Esophagus squamous epithelium (tissue), 5 donors: ENCODE data around the gene GTF2IRD1. TPM values are rescaled to one million over a fixed set of nuclear protein-coding genes. Genes with fewer than 3 reads are reported as not detected.

Experiments used
- DNase-seq: peaks from one replicate; lab custom pipeline; 2025; lab: John Stamatoyannopoulos, UW
- H3K27ac ChIP-seq, 4 donors: fragments of 200-600 bp; sonication (generic); one replicate each; pipeline ENCODE4 v1.5.1; 2016 to 2019; ENCODE audit warnings: mild to moderate bottlenecking in 1 of 4
- H3K27me3 ChIP-seq, 4 donors: fragments of 200-600 bp; sonication (generic); 1 replicate in 3 of 4; 2 replicates in 1 of 4; pipeline versions ENCODE4 v1.5.1 to v1.6.0; 2017 to 2021; ENCODE audit warnings: antibody characterized with exemption in 1 of 4
- H3K36me3 ChIP-seq, 3 donors: fragments of 200-600 bp; sonication (generic); one replicate each; pipeline ENCODE4 v1.5.1; 2016 to 2019
- H3K4me1 ChIP-seq, 3 donors: fragments of 200-600 bp; sonication (generic); one replicate each; pipeline ENCODE4 v1.5.1; 2017 to 2019
- H3K4me3 ChIP-seq, 4 donors: fragments of 200-600 bp; sonication (generic); 1 replicate in 3 of 4; 2 replicates in 1 of 4; pipeline ENCODE4 v1.5.1; 2016 to 2019; ENCODE audit warnings: mild to moderate bottlenecking in 2 of 4, moderate library complexity in 1 of 4
- H3K9me3 ChIP-seq, 3 donors: fragments of 200-600 bp; sonication (generic); one replicate each; pipeline ENCODE4 v1.5.1; 2016 to 2019
- POLR2A ChIP-seq, 4 donors: fragments of 450-650 bp; IDR thresholded peaks; one replicate each; pipeline ENCODE4 v1.6.1; 2017; ENCODE audit warnings: antibody characterized with exemption in 4 of 4, mild to moderate bottlenecking in 4 of 4, moderate library complexity in 3 of 4
- WGBS, 2 donors: methylation state at CpG; one replicate each; pipeline ENCODE4 v1.1.5; 2018; 5-methylcytosine and 5-hydroxymethylcytosine counted together
- intact Hi-C: fragments of 100-400 bp; cut with DNase I; formaldehyde crosslinking; loops from one replicate; pipeline ENCODE4 v1.15.0; 2022
- total RNA-seq, 4 donors: library from RNA; depleted of rRNA; stranded (reverse); fragments of >200 nt; gene quantifications; one replicate each; pipeline ENCODE4 v1.1.0, GENCODE V29; 2016
- TF ChIP-seq, protein P1 (sequence below), 6 experiments: fragments of 450-650 bp in 4 of 6; fragments of 200-600 bp in 2 of 6; sonication (generic) in 2 of 6; IDR thresholded peaks; one replicate each; pipeline ENCODE4 v1.5.1; 2016 to 2019; ENCODE audit warnings: antibody characterized with exemption in 6 of 6, mild to moderate bottlenecking in 4 of 6, moderate library complexity in 4 of 6
- donor health status: DM: yes; HTN: yes; CAD: no.

Gene GTF2IRD1
- total RNA-seq, 4 donors from 2014 or later = 26.8 to 35.6 (median 28.5) TPM

DNA sequence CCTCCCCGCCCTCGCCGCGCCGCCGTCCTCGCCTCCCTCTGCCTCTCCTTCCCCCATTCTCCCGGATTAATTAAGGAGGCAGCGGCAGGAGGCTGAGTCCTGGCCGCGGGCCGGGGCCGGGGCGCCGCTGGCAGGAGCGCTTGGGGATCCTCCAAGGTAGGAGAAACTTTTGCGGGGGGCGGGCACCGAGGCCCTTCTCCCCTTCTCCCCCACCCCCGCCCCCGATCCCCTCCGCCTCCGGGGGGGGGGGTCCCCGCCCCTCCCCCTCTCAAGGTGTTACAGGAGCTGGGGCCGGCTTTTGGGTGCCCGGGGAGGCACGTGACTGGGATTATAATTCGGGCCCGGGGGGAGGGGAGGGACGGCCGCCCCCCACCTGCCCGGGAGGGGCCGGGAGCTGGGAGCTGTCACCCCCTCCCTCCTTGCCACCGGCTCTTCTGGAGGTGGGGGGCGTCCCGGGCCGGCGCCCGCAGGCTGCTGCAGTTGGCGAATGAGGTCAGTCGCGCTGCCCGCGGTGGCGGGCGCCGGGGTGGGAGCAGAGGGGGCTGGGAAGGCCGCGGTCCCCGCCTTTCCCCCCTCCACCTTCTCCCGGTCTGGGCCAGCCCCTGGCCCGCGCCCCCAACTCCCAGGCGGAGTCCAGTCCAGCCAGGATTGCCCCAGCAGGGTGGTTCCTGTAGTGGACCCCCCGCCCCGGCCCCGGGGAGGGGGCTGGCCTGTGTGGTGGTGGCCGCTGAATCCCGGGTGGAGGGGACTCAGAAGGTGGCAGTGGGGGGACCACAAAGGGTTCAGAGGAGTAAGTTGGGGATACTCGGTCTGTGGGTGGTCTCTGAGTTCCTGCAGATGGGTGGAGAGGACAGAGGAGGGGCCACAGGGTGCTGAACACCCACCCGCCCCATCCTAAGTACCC, 567 bp downstream of the GTF2IRD1 start:
- WGBS, 2 donors = 20% methylated on average over 1 of the region's 61 CpGs; no CpG with 5 or more reads in 1 of the 2 donors
- H3K27me3 ChIP-seq = no peaks in the 10 kb centered on the region
- H3K9me3 ChIP-seq = no peaks in the 10 kb centered on the region
- H3K36me3 ChIP-seq = peaks cover 0 to 4% (median 0%) of the 10 kb centered on the region in 3 donors
- H3K27ac ChIP-seq = peak overlapping the region; percentile 96 to 98 (median 96)
- intact Hi-C loops = no loop called here
- H3K4me3 ChIP-seq = peak overlapping the region; percentile 80 to 96 (median 90)
- no peak for DNase-seq
- TF ChIP-seq, protein P1, sequence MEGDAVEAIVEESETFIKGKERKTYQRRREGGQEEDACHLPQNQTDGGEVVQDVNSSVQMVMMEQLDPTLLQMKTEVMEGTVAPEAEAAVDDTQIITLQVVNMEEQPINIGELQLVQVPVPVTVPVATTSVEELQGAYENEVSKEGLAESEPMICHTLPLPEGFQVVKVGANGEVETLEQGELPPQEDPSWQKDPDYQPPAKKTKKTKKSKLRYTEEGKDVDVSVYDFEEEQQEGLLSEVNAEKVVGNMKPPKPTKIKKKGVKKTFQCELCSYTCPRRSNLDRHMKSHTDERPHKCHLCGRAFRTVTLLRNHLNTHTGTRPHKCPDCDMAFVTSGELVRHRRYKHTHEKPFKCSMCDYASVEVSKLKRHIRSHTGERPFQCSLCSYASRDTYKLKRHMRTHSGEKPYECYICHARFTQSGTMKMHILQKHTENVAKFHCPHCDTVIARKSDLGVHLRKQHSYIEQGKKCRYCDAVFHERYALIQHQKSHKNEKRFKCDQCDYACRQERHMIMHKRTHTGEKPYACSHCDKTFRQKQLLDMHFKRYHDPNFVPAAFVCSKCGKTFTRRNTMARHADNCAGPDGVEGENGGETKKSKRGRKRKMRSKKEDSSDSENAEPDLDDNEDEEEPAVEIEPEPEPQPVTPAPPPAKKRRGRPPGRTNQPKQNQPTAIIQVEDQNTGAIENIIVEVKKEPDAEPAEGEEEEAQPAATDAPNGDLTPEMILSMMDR (IDR thresholded peaks at IDR 0.05) = no peak
- no peak for TF ChIP-seq POLR2A (IDR thresholded peaks at IDR 0.05)
- H3K4me1 ChIP-seq = peaks cover 18 to 71% (median 22%) of the 10 kb centered on the region in 3 donors

DNA sequence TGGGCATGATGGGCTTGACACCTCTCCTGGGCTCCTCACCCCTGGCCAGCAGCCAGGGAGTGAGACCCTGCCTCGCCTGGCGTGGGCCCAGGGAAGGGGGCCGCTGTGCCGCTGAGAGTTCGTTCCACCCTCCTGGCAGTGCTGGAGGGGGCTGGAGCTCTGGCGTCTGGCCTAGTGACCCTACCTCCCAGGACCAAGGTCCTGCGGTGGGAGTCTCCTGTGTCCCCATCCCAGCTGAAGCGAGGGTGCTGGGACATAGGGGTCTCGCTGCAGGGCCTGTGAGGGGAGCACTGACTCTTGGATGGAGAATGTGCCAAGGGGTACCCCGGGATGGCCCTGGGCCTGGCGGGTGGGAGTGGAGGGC, 1.2 kb downstream of the GTF2IRD1 start:
- intact Hi-C loops = no loop called here
- no peak for TF ChIP-seq POLR2A (IDR thresholded peaks at IDR 0.05)
- TF ChIP-seq, protein P1 (IDR thresholded peaks at IDR 0.05) = no peak
- Histone ChIP-seq H3K27ac (peak overlapping the region; percentile 96 to 98 (median 96)), H3K9me3 (no peaks in the 10 kb centered on the region), H3K27me3 (no peaks in the 10 kb centered on the region), H3K4me1 (peaks cover 18 to 77% (median 22%) of the 10 kb centered on the region in 3 donors), H3K36me3 (peaks cover 0 to 4% (median 0%) of the 10 kb centered on the region in 3 donors), H3K4me3 (peak overlapping the region; percentile 80 to 96 (median 90))
- 66 to 74% methylated on average over 4 to 7 of the region's 11 CpGs for WGBS, 2 donors
- no peak for DNase-seq

DNA sequence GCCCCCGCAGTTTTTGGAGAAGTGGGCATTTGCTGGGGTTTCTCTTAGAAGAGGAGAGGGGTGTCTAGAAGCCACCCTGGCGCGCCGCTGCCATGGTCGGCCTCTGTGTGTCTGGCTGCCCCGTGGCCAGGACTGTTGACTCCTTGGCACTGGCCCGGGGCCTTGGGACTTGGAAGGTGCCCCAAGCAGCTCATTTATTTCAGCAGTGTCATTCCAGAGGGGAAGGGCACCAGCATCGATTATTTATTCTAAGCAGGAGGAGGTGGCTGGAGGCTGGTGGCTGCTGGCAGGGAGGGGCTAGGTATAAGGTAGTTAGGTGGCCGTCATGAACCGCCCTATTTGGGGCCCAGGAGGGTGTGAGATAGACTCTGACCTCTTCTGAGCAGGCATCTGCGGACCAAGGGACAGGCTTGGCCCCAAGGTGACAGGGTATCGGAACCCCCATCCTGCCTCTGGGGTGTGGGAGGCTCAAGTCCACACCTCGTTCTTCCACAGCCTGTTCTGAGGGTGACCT, 1.6 kb downstream of the GTF2IRD1 start:
- Histone ChIP-seq H3K36me3 (peaks cover 0 to 5% (median 0%) of the 10 kb centered on the region in 3 donors), H3K9me3 (no peaks in the 10 kb centered on the region), H3K4me1 (peaks cover 18 to 78% (median 22%) of the 10 kb centered on the region in 3 donors), H3K4me3 (peak overlapping the region; percentile 80 to 96 (median 90)), H3K27ac (peak overlapping the region; percentile 96 to 98 (median 96)), H3K27me3 (no peaks in the 10 kb centered on the region)
- no peak for TF ChIP-seq POLR2A (IDR thresholded peaks at IDR 0.05)
- TF ChIP-seq, protein P1 (IDR thresholded peaks at IDR 0.05) = no peak
- WGBS, 2 donors = 50 to 76% methylated on average over 1 to 5 of the region's 13 CpGs
- no peak for DNase-seq
- intact Hi-C loops = no loop called here

DNA sequence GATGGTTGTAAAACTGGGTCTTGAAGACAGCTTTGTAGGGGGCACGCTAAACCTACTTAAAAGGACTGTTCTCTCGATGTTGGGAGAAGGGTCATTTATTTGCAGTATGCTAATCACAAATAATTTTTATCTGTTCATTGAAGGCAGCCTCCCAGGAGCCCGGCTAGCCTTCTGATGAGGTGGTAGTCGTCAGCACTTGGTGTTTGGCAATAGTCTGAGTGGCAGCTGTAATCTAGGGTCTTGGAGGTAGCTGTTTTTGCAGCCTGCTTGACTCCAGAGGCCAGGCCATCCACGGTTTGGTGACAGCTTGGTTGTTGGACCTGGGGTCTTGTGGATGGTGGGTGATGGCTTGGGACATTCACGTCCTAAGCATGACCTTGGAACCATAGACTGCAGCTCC, 2.2 kb downstream of the GTF2IRD1 start:
- TF ChIP-seq, protein P1 (IDR thresholded peaks at IDR 0.05) = no peak
- TF ChIP-seq POLR2A (IDR thresholded peaks at IDR 0.05) = no peak
- Histone ChIP-seq H3K27ac (peak overlapping the region; percentile 96 to 98 (median 96)), H3K4me1 (peaks cover 18 to 78% (median 22%) of the 10 kb centered on the region in 3 donors), H3K9me3 (no peaks in the 10 kb centered on the region), H3K27me3 (no peaks in the 10 kb centered on the region), H3K4me3 (peak overlapping the region in 1 of 4 donors; percentile 95), H3K36me3 (peaks cover 0 to 11% (median 0%) of the 10 kb centered on the region in 3 donors)
- 64 to 76% methylated on average over 5 to 6 of the region's 6 CpGs for WGBS, 2 donors
- no peak for DNase-seq
- intact Hi-C loops = no loop called here

DNA sequence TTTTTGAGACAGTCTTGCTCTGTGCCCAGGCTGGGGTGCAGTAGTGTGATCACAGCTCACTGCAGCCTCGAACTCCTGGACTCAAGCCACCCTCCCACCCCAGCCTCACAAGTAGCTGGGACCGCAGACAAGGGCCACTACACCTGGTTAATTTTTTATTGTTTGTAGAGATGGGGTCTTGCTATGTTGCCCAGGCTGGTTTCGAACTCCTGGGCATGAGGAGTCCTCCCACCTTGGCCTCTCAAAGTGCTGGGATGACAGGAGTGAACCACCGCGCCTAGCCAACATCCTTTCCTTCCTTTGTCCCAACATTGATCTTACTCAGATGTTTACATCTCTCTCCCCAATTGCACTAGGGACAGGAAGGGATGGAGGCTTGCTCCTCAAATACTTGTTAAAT, 3.3 kb downstream of the GTF2IRD1 start:
- intact Hi-C loops = no loop called here
- WGBS, 2 donors = 76 to 90% methylated on average over 5 of the region's 5 CpGs
- Histone ChIP-seq H3K36me3 (peaks cover 0 to 17% (median 0%) of the 10 kb centered on the region in 3 donors), H3K4me1 (peaks cover 18 to 76% (median 22%) of the 10 kb centered on the region in 3 donors), H3K9me3 (no peaks in the 10 kb centered on the region), H3K4me3 (no peak overlapping the region), H3K27me3 (no peaks in the 10 kb centered on the region), H3K27ac (peak overlapping the region in 3 of 4 donors; percentile 3 to 98 (median 18))
- DNase-seq = no peak
- no peak for TF ChIP-seq POLR2A (IDR thresholded peaks at IDR 0.05)
- TF ChIP-seq, protein P1 (IDR thresholded peaks at IDR 0.05) = no peak
